IMR-90 (cell line): ENCODE results near the gene ERH. TPM values are rescaled to one million over a fixed set of nuclear protein-coding genes. Genes with fewer than 3 reads are reported as not detected.

ENCODE experiments used
- ATAC-seq: fragments of 200-7000 bp; cut with Tn5 transposase; 2 replicates; pipeline ENCODE4 v1.9.1; 2020; ENCODE audit warnings: low read depth, mild to moderate bottlenecking, moderate library complexity
- BruUV-seq: library from RNA; stranded (reverse); fragments of 400-500 nt; replicated peaks from 2 replicates; lab custom pipeline; 2021; lab: Mats Ljungman, UMichigan
- CTCF ChIA-PET: fragments of 300-600 bp; formaldehyde crosslinking; extraction: SDS; loops from one replicate; lab custom pipeline; 2021; ENCODE audit warnings: antibody characterized with exemption; lab: Yijun Ruan, JAX
- POLR2A ChIA-PET: fragments of 300-600 bp; sonication (Branson Sonifier 250); formaldehyde crosslinking; loops from one replicate; lab custom pipeline; 2022; ENCODE audit warnings: antibody characterized with exemption; ENCODE audit not compliant: unreplicated experiment; lab: Charles Lee
- DNase-seq: peaks from one replicate; pipeline ENCODE4 v3.0.0; 2013
- H2AFZ ChIP-seq: replicated peaks from 2 replicates; pipeline ENCODE3; 2013; ENCODE audit warnings: low read length, mild to moderate bottlenecking; ENCODE audit not compliant: poor library complexity
- H2AK5ac ChIP-seq: 2 replicates; pipeline ENCODE4 v1.6.1; 2013; ENCODE audit warnings: low read depth, low read length, inconsistent platforms
- H2AK9ac ChIP-seq: replicated peaks from 2 replicates; pipeline ENCODE3; 2013; ENCODE audit warnings: mild to moderate bottlenecking, low read depth, low read length, moderate library complexity; ENCODE audit not compliant: poor library complexity
- H2BK120ac ChIP-seq: 2 replicates; pipeline ENCODE4 v1.6.1; 2013; ENCODE audit warnings: low read depth, low read length, inconsistent platforms
- H2BK15ac ChIP-seq: 3 replicates; pipeline ENCODE4 v1.6.1; 2013; ENCODE audit warnings: low read depth, low read length, inconsistent platforms
- H2BK20ac ChIP-seq: 2 replicates; pipeline ENCODE4 v1.6.1; 2013; ENCODE audit warnings: low read depth, mild to moderate bottlenecking, inconsistent platforms, low read length, moderate library complexity
- H2BK5ac ChIP-seq: 2 replicates; pipeline ENCODE4 v1.6.1; 2013; ENCODE audit warnings: mild to moderate bottlenecking, low read depth, low read length, inconsistent platforms; ENCODE audit not compliant: poor library complexity, severe bottlenecking
- H3K14ac ChIP-seq: replicated peaks from 2 replicates; pipeline ENCODE4 v1.6.1; 2013; ENCODE audit warnings: low read depth, low read length, inconsistent platforms
- H3K18ac ChIP-seq: 2 replicates; pipeline ENCODE4 v1.6.1; 2013; ENCODE audit warnings: low read depth, low read length, control low read depth
- H3K23ac ChIP-seq: 2 replicates; pipeline ENCODE4 v1.6.1; 2013; ENCODE audit warnings: low read depth, low read length, inconsistent platforms
- H3K27ac ChIP-seq: 2 replicates; pipeline ENCODE4 v1.5.1; 2013; ENCODE audit warnings: mild to moderate bottlenecking, control low read depth, low read length; ENCODE audit not compliant: insufficient read depth
- H3K27me3 ChIP-seq: 2 replicates; pipeline ENCODE4 v1.6.1; 2013; ENCODE audit warnings: low read length; ENCODE audit not compliant: control insufficient read depth, insufficient read depth
- H3K36me3 ChIP-seq: 2 replicates; pipeline ENCODE4 v1.6.1; 2013; ENCODE audit warnings: low read length, mixed read lengths; ENCODE audit not compliant: control insufficient read depth, insufficient read depth
- H3K4ac ChIP-seq: 2 replicates; pipeline ENCODE4 v1.6.1; 2013; ENCODE audit warnings: low read depth, low read length, inconsistent platforms
- H3K4me1 ChIP-seq: 2 replicates; pipeline ENCODE4 v1.6.1; 2013; ENCODE audit warnings: low read length, mixed read lengths; ENCODE audit not compliant: control insufficient read depth, insufficient read depth
- H3K4me2 ChIP-seq: 2 replicates; pipeline ENCODE4 v1.6.1; 2013; ENCODE audit warnings: low read depth, mild to moderate bottlenecking, control low read depth, low read length, moderate library complexity
- H3K4me3 ChIP-seq: 2 replicates; pipeline ENCODE4 v1.5.1; 2013; ENCODE audit warnings: low read depth, mild to moderate bottlenecking, control low read depth, low read length, moderate library complexity; ENCODE audit not compliant: insufficient read depth
- H3K56ac ChIP-seq: 2 replicates; pipeline ENCODE4 v1.6.1; 2013; ENCODE audit warnings: low read length, inconsistent platforms; ENCODE audit not compliant: insufficient read depth; ENCODE audit errors: extremely low read depth
- H3K79me1 ChIP-seq, 2 experiments: 2 replicates each; pipeline ENCODE4 v1.6.1; 2013; ENCODE audit warnings: low read length in 2 of 2, inconsistent platforms in 1 of 2, low read depth in 1 of 2
- H3K9ac ChIP-seq: 2 replicates; pipeline ENCODE4 v1.6.1; 2013; ENCODE audit warnings: low read depth, low read length, control low read depth
- H3K9me1 ChIP-seq: 2 replicates; pipeline ENCODE4 v1.6.1; 2013; ENCODE audit warnings: low read length, inconsistent platforms; ENCODE audit not compliant: insufficient read depth
- H3K9me3 ChIP-seq: 2 replicates; pipeline ENCODE4 v1.6.1; 2013; ENCODE audit warnings: low read length; ENCODE audit not compliant: control insufficient read depth, insufficient read depth
- H4K20me1 ChIP-seq: 2 replicates; pipeline ENCODE4 v1.6.1; 2013; ENCODE audit warnings: low read length, inconsistent platforms; ENCODE audit not compliant: insufficient read depth
- H4K5ac ChIP-seq: 2 replicates; pipeline ENCODE4 v1.6.1; 2013; ENCODE audit warnings: mild to moderate bottlenecking, low read depth, low read length, control low read depth
- H4K8ac ChIP-seq, 2 experiments: 2 replicates each; pipeline ENCODE4 v1.6.1; 2013; ENCODE audit warnings: low read depth in 2 of 2, low read length in 2 of 2, control low read depth in 1 of 2, inconsistent platforms in 1 of 2
- H4K91ac ChIP-seq: 2 replicates; pipeline ENCODE4 v1.6.1; 2013; ENCODE audit warnings: low read depth, low read length, inconsistent platforms; ENCODE audit not compliant: insufficient read depth
- CHD1 ChIP-seq: IDR thresholded peaks from 2 replicates; pipeline ENCODE4 v1.6.1; 2012; ENCODE audit warnings: low read depth, low read length, improper control_type of control experiment
- CTCF ChIP-seq: conservative IDR thresholded peaks from 2 replicates; pipeline ENCODE4 v1.5.1; 2012; ENCODE audit warnings: mild to moderate bottlenecking, low read depth, low read length, improper control_type of control experiment
- ELK1 ChIP-seq: fragments of 150-350 bp; IDR thresholded peaks from 2 replicates; pipeline ENCODE4 v1.6.1; 2016; ENCODE audit warnings: low read depth, mild to moderate bottlenecking, low read length, moderate library complexity, borderline replicate concordance
- MAFK ChIP-seq: IDR thresholded peaks from 2 replicates; pipeline ENCODE4 v1.6.1; 2012; ENCODE audit warnings: low read depth, low read length, improper control_type of control experiment
- MAZ ChIP-seq: IDR thresholded peaks from 2 replicates; pipeline ENCODE4 v1.6.1; 2012; ENCODE audit warnings: low read depth, mild to moderate bottlenecking, low read length, improper control_type of control experiment, moderate library complexity, borderline replicate concordance
- MXI1 ChIP-seq: IDR thresholded peaks from 2 replicates; pipeline ENCODE4 v1.6.1; 2012; ENCODE audit warnings: low read depth, mild to moderate bottlenecking, low read length, moderate library complexity, borderline replicate concordance
- RFX5 ChIP-seq: IDR thresholded peaks from 2 replicates; pipeline ENCODE4 v1.8.0; 2012; ENCODE audit warnings: low read depth, mild to moderate bottlenecking, low read length, moderate library complexity
- SMC3 ChIP-seq: fragments of 150-350 bp; IDR thresholded peaks from 2 replicates; pipeline ENCODE4 v1.6.1; 2016; ENCODE audit warnings: low read depth, mild to moderate bottlenecking, antibody characterized with exemption, low read length, moderate library complexity
- WGBS, 2 experiments: methylation state at CpG; one replicate each; pipeline versions ENCODE4 v1.1.5 to v1.1.7; 2013; ENCODE audit warnings: missing lambda C conversion rate in 2 of 2; ENCODE audit not compliant: insufficient read length in 1 of 2; ENCODE audit errors: extremely low coverage in 2 of 2; 5-methylcytosine and 5-hydroxymethylcytosine counted together
- dilution Hi-C: fragments of 300-500 bp; cut with HindIII; formaldehyde crosslinking; loops from one replicate; pipeline ENCODE4 v1.14.3; 2018; ENCODE audit warnings: low sequenced_read_pairs; ENCODE audit not compliant: unreplicated experiment
- in situ Hi-C: fragments of 300-500 bp; cut with MboI; formaldehyde crosslinking; loops from 3 replicates; pipeline ENCODE4 v1.14.3; 2019; ENCODE audit warnings: low sequenced_read_pairs, inconsistent platforms, mixed read lengths
- intact Hi-C: fragments of 100-400 bp; cut with micrococcal nuclease; formaldehyde crosslinking; loops from 2 replicates; pipeline ENCODE4 v1.10.0; 2022
- polyA plus RNA-seq, 3 experiments: library from polyadenylated mRNA; depleted of rRNA; stranded (reverse); fragments of >200 nt; gene quantifications; 2 replicates each; pipeline ENCODE4 v1.2.3, GENCODE V29; 2012; ENCODE audit warnings: low replicate concordance in 1 of 3
- total RNA-seq: library from RNA; depleted of rRNA; stranded (reverse); fragments of >200 nt; gene quantifications from 2 replicates; pipeline ENCODE4 v1.2.3, GENCODE V29; 2012

ERH gene
- total and polyA plus RNA-seq, 2 of the 4 experiments (the other 2 are of a cell fraction): 64.2 to 150 TPM

- no peak overlapping the region for H3K4me2 ChIP-seq
- no peak overlapping the region for H4K5ac ChIP-seq
- no peak overlapping the region for H2BK5ac ChIP-seq
- H3K27ac ChIP-seq: no peak overlapping the region
- H3K4me1 ChIP-seq: no peaks in the 10 kb centered on the region
- no peak for ATAC-seq
- dilution Hi-C loops: no loop called here
- no peaks in the 10 kb centered on the region for H3K9me3 ChIP-seq
- no peak overlapping the region for H3K4ac ChIP-seq
- H3K9ac ChIP-seq: no peak overlapping the region
- 94% methylated on average over 3 of the region's 6 CpGs; no CpG with 5 or more reads in 1 of the 2 experiments for WGBS, 2 experiments
- H2BK15ac ChIP-seq: no peak overlapping the region
- CTCF ChIA-PET: interaction anchor here (0.7 kb wide), 1 partner anchor 25 kb away, joined by 3 read pairs; no protein-coding TSS in a partner anchor
- no peak overlapping the region for H3K18ac ChIP-seq
- no peak overlapping the region for H3K23ac ChIP-seq
- TF ChIP-seq MXI1: no peak
- TF ChIP-seq CTCF: no peak
- no peak for TF ChIP-seq CHD1
- no peak for TF ChIP-seq MAFK
- TF ChIP-seq ELK1: no peak
- no peak for TF ChIP-seq SMC3
- no peak for TF ChIP-seq RFX5
- no peak for TF ChIP-seq MAZ
- no peaks in the 10 kb centered on the region for H4K20me1 ChIP-seq
- H2AK5ac ChIP-seq: no peak overlapping the region
- H3K79me1 ChIP-seq: no peaks in the 10 kb centered on the region
- H2BK20ac ChIP-seq: no peak overlapping the region
- no peaks in the 10 kb centered on the region for H3K36me3 ChIP-seq
- H3K14ac ChIP-seq: no peak overlapping the region
- no peak overlapping the region for H2AFZ ChIP-seq
- H3K4me3 ChIP-seq: no peak overlapping the region
- peaks cover 48% of the 10 kb centered on the region for H3K27me3 ChIP-seq
- H4K91ac ChIP-seq: no peak overlapping the region
- intact Hi-C loops: no loop called here
- no peak overlapping the region for H2AK9ac ChIP-seq
- BruUV-seq: no TSS peak
- H3K56ac ChIP-seq: no peak overlapping the region
- in situ Hi-C loops: no loop called here
- POLR2A ChIA-PET: no interaction called here
- no peak overlapping the region for H4K8ac ChIP-seq
- H3K9me1 ChIP-seq: no peaks in the 10 kb centered on the region
- no peak overlapping the region for H2BK120ac ChIP-seq
- DNase-seq: no peak
These were observed 63.5 kb downstream of the ERH start for GRCh38 chr14:69334576-69334975.
